Retinal pigment epithelial cell (primary cell): ENCODE data around the gene KLF12.

ENCODE experiments used
- DNase-seq: peaks from one replicate; pipeline ENCODE4 v3.0.0-alpha.2; 2010; ENCODE audit warnings: low read depth
- H3K4me3 ChIP-seq: 2 replicates; pipeline ENCODE4 v1.5.1; 2011; ENCODE audit warnings: mild to moderate bottlenecking, low read length, control low read depth, moderate library complexity
- TF ChIP-seq, protein P1 (sequence below): conservative IDR thresholded peaks from 2 replicates; pipeline ENCODE4 v1.5.1; 2011; ENCODE audit warnings: low read depth, low read length, control low read depth, inconsistent platforms

The KLF12 gene

DNA sequence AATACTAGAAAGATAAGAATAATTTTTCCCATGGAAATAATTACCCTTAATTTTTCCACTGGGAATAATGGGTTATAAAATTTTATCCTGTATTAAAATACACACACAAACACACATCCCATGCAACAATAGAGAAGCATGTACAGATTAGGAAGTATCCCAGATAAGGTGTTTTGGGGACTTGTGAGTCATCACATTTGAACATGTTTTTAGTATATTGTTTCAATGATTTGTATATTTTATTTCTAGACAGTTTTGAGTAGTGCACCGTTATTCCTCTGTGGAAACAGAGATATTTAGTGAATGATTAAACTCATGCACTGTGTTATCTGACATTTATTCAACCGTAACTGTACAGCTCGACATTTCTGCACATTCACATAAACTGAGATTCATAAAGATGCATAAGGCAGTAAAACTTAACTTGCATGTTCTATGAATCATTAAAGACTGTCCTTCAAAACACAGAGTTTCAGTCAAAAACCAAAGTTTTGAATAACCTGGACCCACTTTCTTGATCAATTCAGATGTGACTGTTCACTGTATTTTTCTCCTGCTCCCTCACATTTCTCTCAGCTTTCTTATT is 30.1 kb downstream of the KLF12 start:
- DNase-seq = no peak
- TF ChIP-seq, protein P1, sequence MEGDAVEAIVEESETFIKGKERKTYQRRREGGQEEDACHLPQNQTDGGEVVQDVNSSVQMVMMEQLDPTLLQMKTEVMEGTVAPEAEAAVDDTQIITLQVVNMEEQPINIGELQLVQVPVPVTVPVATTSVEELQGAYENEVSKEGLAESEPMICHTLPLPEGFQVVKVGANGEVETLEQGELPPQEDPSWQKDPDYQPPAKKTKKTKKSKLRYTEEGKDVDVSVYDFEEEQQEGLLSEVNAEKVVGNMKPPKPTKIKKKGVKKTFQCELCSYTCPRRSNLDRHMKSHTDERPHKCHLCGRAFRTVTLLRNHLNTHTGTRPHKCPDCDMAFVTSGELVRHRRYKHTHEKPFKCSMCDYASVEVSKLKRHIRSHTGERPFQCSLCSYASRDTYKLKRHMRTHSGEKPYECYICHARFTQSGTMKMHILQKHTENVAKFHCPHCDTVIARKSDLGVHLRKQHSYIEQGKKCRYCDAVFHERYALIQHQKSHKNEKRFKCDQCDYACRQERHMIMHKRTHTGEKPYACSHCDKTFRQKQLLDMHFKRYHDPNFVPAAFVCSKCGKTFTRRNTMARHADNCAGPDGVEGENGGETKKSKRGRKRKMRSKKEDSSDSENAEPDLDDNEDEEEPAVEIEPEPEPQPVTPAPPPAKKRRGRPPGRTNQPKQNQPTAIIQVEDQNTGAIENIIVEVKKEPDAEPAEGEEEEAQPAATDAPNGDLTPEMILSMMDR = no peak

DNA sequence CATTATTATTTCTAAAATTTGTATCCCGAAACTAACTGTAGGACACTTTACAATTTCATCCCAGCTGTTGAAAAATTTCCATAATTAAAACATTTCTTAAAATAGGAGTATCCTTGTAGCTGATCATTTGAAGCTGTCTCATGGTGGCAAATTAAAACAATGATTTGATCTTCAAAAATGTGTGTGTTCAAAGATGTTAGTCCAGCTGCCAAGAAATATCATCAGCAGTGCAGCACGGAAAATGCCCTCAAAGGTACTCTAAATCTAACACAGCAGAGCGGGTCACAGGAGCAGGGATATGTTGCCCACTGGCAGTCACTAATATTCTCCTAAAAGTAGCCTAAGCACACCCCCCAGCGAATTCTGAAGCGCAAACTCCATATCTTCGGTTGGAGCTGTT is 31.0 kb downstream of the KLF12 start:
- H3K4me3 ChIP-seq = no peak overlapping the region
- DNase-seq = no peak
- TF ChIP-seq, protein P1 = no peak

More for the DNA sequence above, 30.1 kb downstream of the KLF12 start:
- H3K4me3 ChIP-seq = no peak overlapping the region

DNA sequence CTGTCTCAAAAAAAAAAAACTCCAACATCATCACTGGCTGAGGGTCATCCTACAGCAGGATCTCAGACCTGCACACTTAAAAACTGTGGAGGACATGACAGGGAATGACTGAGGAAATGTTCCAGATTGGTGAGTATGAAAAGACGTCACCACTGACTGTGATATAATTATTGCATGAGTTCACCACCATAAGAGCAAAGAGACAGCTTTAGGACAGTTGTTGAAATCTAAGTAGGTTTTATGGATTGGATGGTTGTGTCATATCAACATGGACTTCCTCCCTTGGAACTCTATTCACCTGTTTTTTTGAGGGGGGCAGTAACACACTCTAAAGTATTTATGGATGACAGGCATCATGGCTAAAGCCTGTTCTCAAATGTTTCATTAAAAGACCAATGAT is 31.5 kb downstream of the KLF12 start:
- H3K4me3 ChIP-seq = no peak overlapping the region
- TF ChIP-seq, protein P1 = no peak
- no peak for DNase-seq

DNA sequence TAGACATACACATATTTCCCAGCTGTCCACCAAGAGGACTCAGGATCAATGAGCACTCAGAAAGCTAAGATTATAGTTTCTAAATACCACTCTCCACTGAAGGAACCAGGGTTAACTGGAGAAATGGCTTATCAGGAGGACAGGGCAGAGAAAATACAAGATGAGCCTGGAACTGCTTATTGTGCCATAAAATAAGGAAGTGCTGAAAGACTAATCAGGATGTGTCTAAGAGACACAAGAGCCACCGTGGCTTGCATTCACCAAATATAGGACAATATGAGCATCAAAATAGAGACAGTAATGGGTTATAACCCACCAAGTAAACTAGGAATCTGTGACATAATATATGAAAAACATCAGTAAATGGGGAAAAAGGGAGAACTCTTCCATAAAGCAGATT is 32.8 kb downstream of the KLF12 start:
- H3K4me3 ChIP-seq = no peak overlapping the region
- DNase-seq = no peak
- TF ChIP-seq, protein P1 = no peak

DNA sequence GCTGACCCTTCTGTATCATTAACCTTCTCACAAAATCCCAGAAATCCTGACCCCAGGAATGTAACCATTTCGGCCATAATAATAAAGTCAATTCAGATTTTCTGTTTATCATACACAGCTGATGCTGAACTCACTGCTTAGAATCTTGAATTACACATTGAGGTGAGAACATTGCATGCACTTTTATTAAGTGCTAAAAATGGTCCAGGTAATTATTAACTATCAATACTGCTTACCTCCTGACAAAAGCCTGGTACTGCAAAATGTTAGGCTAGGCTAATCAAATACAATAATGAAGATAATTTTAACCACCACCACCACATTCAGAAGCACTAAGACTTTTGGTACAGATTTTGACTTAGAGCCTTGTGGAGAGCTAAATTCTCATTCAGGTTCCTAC is 36.1 kb downstream of the KLF12 start:
- no peak for DNase-seq
- TF ChIP-seq, protein P1 = no peak
- no peak overlapping the region for H3K4me3 ChIP-seq

DNA sequence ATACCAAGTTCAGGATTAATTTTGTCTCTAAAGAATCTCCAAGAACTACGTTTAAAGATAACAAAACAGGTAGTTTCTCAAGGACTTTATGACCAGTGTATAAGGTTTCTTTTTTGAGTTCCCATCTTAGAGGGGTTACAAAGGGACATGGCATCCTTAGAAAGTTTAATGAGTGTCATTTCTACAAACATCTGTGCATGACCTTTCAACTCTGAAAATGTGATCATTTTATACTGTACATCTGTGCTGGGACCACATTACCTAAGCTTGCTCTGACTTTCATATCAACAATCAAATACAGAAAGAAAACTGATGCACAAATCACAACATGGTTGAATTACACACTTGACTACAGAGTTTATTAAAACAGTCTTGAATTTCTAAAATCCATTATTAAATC is 37.1 kb downstream of the KLF12 start:
- no peak for DNase-seq
- no peak overlapping the region for H3K4me3 ChIP-seq
- TF ChIP-seq, protein P1 = no peak

DNA sequence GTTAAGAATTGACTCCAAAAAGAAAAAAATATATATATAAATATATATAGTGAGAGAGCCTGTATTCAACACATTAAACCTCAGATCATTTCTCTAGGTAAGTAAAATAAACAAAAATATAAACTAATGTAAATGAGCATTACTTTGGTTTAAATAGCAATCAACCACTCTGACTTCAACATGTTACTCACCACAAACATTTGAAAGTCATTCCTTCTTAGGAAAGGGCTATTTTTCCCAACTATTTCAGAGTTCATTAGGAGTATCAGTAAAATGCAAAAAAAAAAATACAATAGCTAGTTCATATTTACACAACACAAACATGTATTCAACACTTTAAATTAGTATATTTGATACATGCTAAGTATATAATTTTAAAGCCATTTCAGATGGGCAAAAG is 40.5 kb downstream of the KLF12 start:
- TF ChIP-seq, protein P1 = no peak
- no peak overlapping the region for H3K4me3 ChIP-seq
- DNase-seq = no peak
